Measurements from ENCODE around the gene MON2. TPM values are rescaled to one million over a fixed set of nuclear protein-coding genes. Genes with fewer than 3 reads are reported as not detected.

Gene MON2
- total and polyA plus RNA-seq, 2 of the 13 experiments (the other 11 are each of a cell fraction or from before 2014, with no cell fraction given): 10.5 to 24.8 TPM

GRCh38 chr12:62466594-62467491, at the start of gene MON2 (continued):
- TF ChIP-seq ZBTB33 (CRISPR knock-in tag; IDR thresholded peaks at IDR 0.05) (no peak), ZNF546 (CRISPR knock-in tag; conservative IDR thresholded peaks at IDR 0.05) (0 out of 2 replicates have a peak, but pooled peaks have one; percentile 37), PRDM4 (CRISPR knock-in tag; IDR thresholded peaks at IDR 0.05; ENCODE audit: borderline replicate concordance) (no peak), MBD4 (IDR thresholded peaks at IDR 0.05; ENCODE audit: borderline replicate concordance, low read length) (no peak), LBX2 (CRISPR knock-in tag; IDR thresholded peaks at IDR 0.05; ENCODE audit: borderline replicate concordance) (no peak), SIX1 (CRISPR knock-in tag; IDR thresholded peaks at IDR 0.05; ENCODE audit: borderline replicate concordance) (no peak), MNT (IDR thresholded peaks at IDR 0.05) (no peak), TAF1 (CRISPR knock-in tag; IDR thresholded peaks at IDR 0.05) (peak; percentile 94), HDAC6 (IDR thresholded peaks at IDR 0.05; ENCODE audit: low read depth, low read length) (no peak), ZNF510 (CRISPR knock-in tag; IDR thresholded peaks at IDR 0.05; ENCODE audit: low read depth) (peak; percentile 41; the same call in 1 of the 2 replicates), CSRNP2 (CRISPR knock-in tag; conservative IDR thresholded peaks at IDR 0.05; ENCODE audit: low read depth) (no peak), ZNF691 (CRISPR knock-in tag; IDR thresholded peaks at IDR 0.05; ENCODE audit: borderline replicate concordance, low read depth) (peak; percentile 38; the same call in 1 of the 2 replicates), E2F1 (CRISPR knock-in tag; IDR thresholded peaks at IDR 0.05) (peak; percentile 53; the same call in 1 of the 2 replicates), PBX3 (CRISPR knock-in tag; IDR thresholded peaks at IDR 0.05; ENCODE audit: borderline replicate concordance) (no peak)
